Stomach (tissue), 9 donors: ENCODE results near the gene SYNDIG1. TPM values are rescaled to one million over a fixed set of nuclear protein-coding genes. Genes with fewer than 3 reads are reported as not detected.
"Not testable (repeated sequence)": the region's sequence is repeated elsewhere in the genome, so short reads cannot be mapped to it uniquely, and the experiment has no call there.

Source experiments
- DNase-seq, 2 donors: peaks; one replicate each; pipeline versions ENCODE4 v3.0.0 to v3.0.0-alpha.2; 2013 to 2019
- H3K27ac ChIP-seq, 5 donors: fragments of 200-600 bp in 4 of 5; sonication (generic) in 4 of 5; one replicate each; pipeline ENCODE4 v1.5.1; 2013 to 2019; ENCODE audit warnings: mild to moderate bottlenecking in 1 of 5, moderate library complexity in 1 of 5
- H3K27me3 ChIP-seq, 3 donors: fragments of 200-600 bp; sonication (generic); one replicate each; pipeline ENCODE4 v1.5.1; 2017 to 2019; ENCODE audit warnings: mixed run types in 1 of 3
- H3K36me3 ChIP-seq, 4 donors: fragments of 200-600 bp; sonication (generic); 1 replicate in 3 of 4; 2 replicates in 1 of 4; pipeline ENCODE4 v1.5.1; 2016 to 2019
- H3K4me1 ChIP-seq, 4 donors: fragments of 200-600 bp; sonication (generic); one replicate each; pipeline ENCODE4 v1.5.1; 2016 to 2019
- H3K4me3 ChIP-seq, 4 donors: fragments of 200-600 bp; sonication (generic) in 3 of 4; one replicate each; pipeline ENCODE4 v1.5.1; 2016 to 2019; ENCODE audit warnings: mild to moderate bottlenecking in 1 of 4
- H3K9me3 ChIP-seq, 4 donors: fragments of 200-600 bp; sonication (generic); one replicate each; pipeline ENCODE4 v1.5.1; 2016 to 2019
- CTCF ChIP-seq, 7 experiments: fragments of 450-650 bp in 4 of 7; fragments of 200-600 bp in 3 of 7; sonication (generic) in 3 of 7; IDR thresholded peaks; one replicate each; pipeline ENCODE4 v1.5.1; 2016 to 2019; ENCODE audit warnings: antibody characterized with exemption in 7 of 7, control low read depth in 2 of 7, mild to moderate bottlenecking in 1 of 7
- EP300 ChIP-seq: sonication (generic); formaldehyde crosslinking; IDR thresholded peaks from one replicate; pipeline ENCODE4 v1.6.1; 2017; ENCODE audit warnings: antibody characterized with exemption
- POLR2A ChIP-seq, 4 donors: fragments of 450-650 bp; IDR thresholded peaks; one replicate each; pipeline ENCODE4 v1.6.1; 2016; ENCODE audit warnings: antibody characterized with exemption in 4 of 4, control low read depth in 2 of 4, mild to moderate bottlenecking in 1 of 4, moderate library complexity in 1 of 4
- POLR2AphosphoS5 ChIP-seq, 3 donors: sonication (generic); formaldehyde crosslinking; IDR thresholded peaks; one replicate each; pipeline ENCODE4 v1.6.1; 2016; ENCODE audit warnings: antibody characterized with exemption in 3 of 3
- WGBS, 5 donors: extraction: QIAGEN DNeasy Blood & Tissue Kit in 3 of 5; methylation state at CpG; one replicate each; pipeline versions ENCODE4 v1.1.5 to v1.1.7; 2013 to 2018; 5-methylcytosine and 5-hydroxymethylcytosine counted together
- intact Hi-C: fragments of 100-400 bp; cut with DNase I; formaldehyde crosslinking; loops from one replicate; pipeline ENCODE4 v1.15.1; 2023; ENCODE audit warnings: low total_unique reads
- polyA plus RNA-seq, 3 donors: library from polyadenylated mRNA; stranded (reverse); fragments of 200-250 nt; gene quantifications; one replicate each; pipeline ENCODE4 v1.2.3, GENCODE V29; 2013
- total RNA-seq, 5 donors: library from RNA; depleted of rRNA; stranded (reverse); fragments of >200 nt; gene quantifications; one replicate each; pipeline versions ENCODE4 v1.1.0 to v1.2.3, GENCODE V29; 2014 to 2016
- donor health status: healthy with polysubstance abuse.
- donor health status: Bipolar disorder and iron deficiency.
- donor health status: healthy.

SYNDIG1 gene
- total and polyA plus RNA-seq, 8 donors, result 0.29 to 2.0 (median 0.89) TPM; not detected in 4

GRCh38 chr20:24622856-24623255, 153.4 kb downstream of the SYNDIG1 start:
- Histone ChIP-seq H3K4me3 (no peak overlapping the region), H3K9me3 (no peaks in the 10 kb centered on the region), H3K4me1 (no peaks in the 10 kb centered on the region), H3K27me3 (peaks cover 0 to 5% (median 0%) of the 10 kb centered on the region in 3 donors), H3K36me3 (no peaks in the 10 kb centered on the region), H3K27ac (no peak overlapping the region)
- DNase-seq, result no peak
- WGBS, 5 donors, result 56 to 70% (median 64%) methylated on average over 3 of the region's 3 CpGs
- TF ChIP-seq POLR2AphosphoS5 (IDR thresholded peaks at IDR 0.05) (no peak), POLR2A (IDR thresholded peaks at IDR 0.05) (no peak), CTCF (IDR thresholded peaks at IDR 0.05) (no peak), EP300 (no peak)
- intact Hi-C loops, result no loop called here

- DNase-seq, H3K27ac ChIP-seq, H3K4me3 ChIP-seq, H3K4me1 ChIP-seq, H3K27me3 ChIP-seq, H3K36me3 ChIP-seq, H3K9me3 ChIP-seq, intact Hi-C loops: not testable (repeated sequence)
- WGBS, 5 donors, result 92 to 99% (median 96%) methylated on average over 5 to 27 of the region's 29 CpGs; no CpG with 5 or more reads in 1 of the 5 donors
Observed at GRCh38 chr20:24626141-24626540, 156.7 kb downstream of the SYNDIG1 start.

GRCh38 chr20:24627291-24627690, 157.9 kb downstream of the SYNDIG1 start:
- no peaks in the 10 kb centered on the region for H3K36me3 ChIP-seq
- intact Hi-C loops, result no loop called here
- H3K9me3 ChIP-seq, result no peaks in the 10 kb centered on the region
- H3K27ac ChIP-seq, result no peak overlapping the region
- H3K4me1 ChIP-seq, result peaks cover 0 to 8% (median 0%) of the 10 kb centered on the region in 4 donors
- no peaks in the 10 kb centered on the region for H3K27me3 ChIP-seq
- no peak for DNase-seq
- TF ChIP-seq POLR2A (IDR thresholded peaks at IDR 0.05), result no peak
- TF ChIP-seq POLR2AphosphoS5 (IDR thresholded peaks at IDR 0.05), result no peak
- no peak for TF ChIP-seq CTCF (IDR thresholded peaks at IDR 0.05)
- no peak for TF ChIP-seq EP300
- 81 to 90% (median 86%) methylated on average over 6 of the region's 6 CpGs for WGBS, 5 donors
- H3K4me3 ChIP-seq, result no peak overlapping the region

GRCh38 chr20:24627926-24628325, 158.5 kb downstream of the SYNDIG1 start:
- Histone ChIP-seq H3K27ac (no peak overlapping the region), H3K36me3 (no peaks in the 10 kb centered on the region), H3K27me3 (no peaks in the 10 kb centered on the region), H3K4me3 (no peak overlapping the region), H3K9me3 (no peaks in the 10 kb centered on the region), H3K4me1 (peaks cover 0 to 8% (median 0%) of the 10 kb centered on the region in 4 donors)
- intact Hi-C loops, result no loop called here
- TF ChIP-seq CTCF (IDR thresholded peaks at IDR 0.05), result no peak
- no peak for TF ChIP-seq EP300
- TF ChIP-seq POLR2AphosphoS5 (IDR thresholded peaks at IDR 0.05), result no peak
- no peak for TF ChIP-seq POLR2A (IDR thresholded peaks at IDR 0.05)
- 67 to 86% (median 81%) methylated on average over 12 of the region's 12 CpGs for WGBS, 5 donors
- no peak for DNase-seq

- 86 to 93% (median 91%) methylated on average over 3 to 6 of the region's 6 CpGs for WGBS, 5 donors
- Histone ChIP-seq H3K27ac (no peak overlapping the region), H3K36me3 (no peaks in the 10 kb centered on the region), H3K4me3 (no peak overlapping the region), H3K9me3 (no peaks in the 10 kb centered on the region), H3K4me1 (peaks cover 0 to 8% (median 0%) of the 10 kb centered on the region in 4 donors), H3K27me3 (no peaks in the 10 kb centered on the region)
- DNase-seq, result no peak
- intact Hi-C loops, result no loop called here
- TF ChIP-seq CTCF (IDR thresholded peaks at IDR 0.05) (no peak), EP300 (no peak), POLR2AphosphoS5 (IDR thresholded peaks at IDR 0.05) (no peak), POLR2A (IDR thresholded peaks at IDR 0.05) (no peak)
Observed at GRCh38 chr20:24628985-24629384, 159.6 kb downstream of the SYNDIG1 start.
